ENCODE results near the gene SMIM10L1.

The SMIM10L1 gene

GRCh38 chr12:11171145-11171968 is at the start of gene SMIM10L1:
Gene SMIM10L1 (plus strand): TSS chr12:11171194. CDS start chr12:11171357, 163 bp downstream.
- peak; percentile 79 to 89 for DNase-seq

- DNase-seq, result no peak
Measured at GRCh38 chr12:11130382-11130781, 40.6 kb upstream of the SMIM10L1 start.

GRCh38 chr12:11130999-11131398 is 40.0 kb upstream of the SMIM10L1 start:
- no peak for DNase-seq

- DNase-seq, result no peak
Measured at GRCh38 chr12:11133162-11133561, 37.8 kb upstream of the SMIM10L1 start.

- no peak for DNase-seq
Measured at GRCh38 chr12:11133816-11134215, 37.2 kb upstream of the SMIM10L1 start.

GRCh38 chr12:11134305-11134704 is 36.7 kb upstream of the SMIM10L1 start, which contains the start of gene TAS2R30:
Gene TAS2R30 (minus strand): TSS chr12:11134644. CDS start chr12:11134244, 400 bp downstream.
- no peak for DNase-seq

GRCh38 chr12:11136075-11136474 is 34.9 kb upstream of the SMIM10L1 start:
- no peak for DNase-seq

- DNase-seq, result no peak
Measured at GRCh38 chr12:11143352-11143751, 27.6 kb upstream of the SMIM10L1 start.

- DNase-seq, result no peak
Measured at GRCh38 chr12:11144297-11144696, 26.7 kb upstream of the SMIM10L1 start.

- DNase-seq, result no peak
Measured at GRCh38 chr12:11147420-11147819, 23.6 kb upstream of the SMIM10L1 start.

GRCh38 chr12:11150832-11151231 is 20.2 kb upstream of the SMIM10L1 start:
- DNase-seq, result no peak

- DNase-seq, result no peak
Measured at GRCh38 chr12:11152725-11153124, 18.3 kb upstream of the SMIM10L1 start.

GRCh38 chr12:11154400-11154925 is 16.5 kb upstream of the SMIM10L1 start:
- no peak for DNase-seq

GRCh38 chr12:11158885-11159444 is 12.0 kb upstream of the SMIM10L1 start:
- no peak for DNase-seq

GRCh38 chr12:11162502-11162901 is 8.5 kb upstream of the SMIM10L1 start:
- DNase-seq, result no peak

GRCh38 chr12:11164384-11164783 is 6.6 kb upstream of the SMIM10L1 start:
- DNase-seq, result no peak

GRCh38 chr12:11166300-11166699 is 4.7 kb upstream of the SMIM10L1 start:
- DNase-seq, result no peak

GRCh38 chr12:11170810-11171144 is 217 bp upstream of the SMIM10L1 start:
- DNase-seq, result no peak

GRCh38 chr12:11171969-11172675 is 1.1 kb downstream of the SMIM10L1 start:
- peak in 1 of 2 experiments; percentile 39 for DNase-seq

- no peak for DNase-seq
Measured at GRCh38 chr12:11174022-11174421, 3.0 kb downstream of the SMIM10L1 start.

GRCh38 chr12:11178250-11178649 is 7.3 kb downstream of the SMIM10L1 start:
- no peak for DNase-seq

GRCh38 chr12:11182529-11182928 is 11.5 kb downstream of the SMIM10L1 start:
- no peak for DNase-seq

- no peak for DNase-seq
Measured at GRCh38 chr12:11183011-11183410, 12.0 kb downstream of the SMIM10L1 start.

GRCh38 chr12:11186837-11187236 is 15.8 kb downstream of the SMIM10L1 start, which contains the start of gene TAS2R42:
Gene TAS2R42 (minus strand): TSS chr12:11186937. CDS start chr12:11186937, 0 bp downstream.
- DNase-seq, result no peak

Data from NCI-H524 (cell line).